Liver (tissue), 9 donors: ENCODE measurements around the gene NLRP13. TPM values are rescaled to one million over a fixed set of nuclear protein-coding genes. Genes with fewer than 3 reads are reported as not detected.

ENCODE experiments used
- DNase-seq: peaks from one replicate; pipeline ENCODE4 v3.0.0-alpha.2; 2017; ENCODE audit warnings: low spot score
- H3K27ac ChIP-seq, 2 donors: one replicate each; pipeline ENCODE4 v1.7.0; 2013; ENCODE audit warnings: inconsistent platforms in 2 of 2, low read length in 2 of 2, control low read depth in 1 of 2, low read depth in 1 of 2, mild to moderate bottlenecking in 1 of 2
- H3K27me3 ChIP-seq, 4 donors: one replicate each; pipeline versions ENCODE4 v1.6.1 to v1.7.0; 2013; ENCODE audit warnings: low read length in 3 of 4, inconsistent platforms in 1 of 4, mild to moderate bottlenecking in 1 of 4, moderate library complexity in 1 of 4; ENCODE audit not compliant: control insufficient read depth in 4 of 4, insufficient read depth in 4 of 4
- H3K36me3 ChIP-seq, 4 donors: one replicate each; pipeline versions ENCODE4 v1.6.1 to v1.7.0; 2013; ENCODE audit warnings: low read length in 3 of 4, mild to moderate bottlenecking in 3 of 4, low read depth in 1 of 4, moderate library complexity in 1 of 4; ENCODE audit not compliant: control insufficient read depth in 4 of 4, insufficient read depth in 3 of 4
- H3K4me1 ChIP-seq, 4 donors: one replicate each; pipeline versions ENCODE4 v1.6.1 to v1.7.0; 2013; ENCODE audit warnings: low read length in 3 of 4, mild to moderate bottlenecking in 3 of 4, moderate library complexity in 1 of 4; ENCODE audit not compliant: control insufficient read depth in 4 of 4, insufficient read depth in 4 of 4
- H3K4me3 ChIP-seq, 3 donors: one replicate each; pipeline versions ENCODE4 v1.6.1 to v1.7.0; 2013; ENCODE audit warnings: low read length in 3 of 3, control low read depth in 1 of 3, low read depth in 1 of 3, mild to moderate bottlenecking in 1 of 3
- H3K9ac ChIP-seq, 2 donors: one replicate each; pipeline ENCODE4 v1.7.0; 2013; ENCODE audit warnings: low read length in 2 of 2, mild to moderate bottlenecking in 2 of 2, moderate library complexity in 2 of 2, control low read depth in 1 of 2, low read depth in 1 of 2
- H3K9me3 ChIP-seq, 4 donors: one replicate each; pipeline versions ENCODE4 v1.6.1 to v1.7.0; 2013; ENCODE audit warnings: low read length in 3 of 4; ENCODE audit not compliant: control insufficient read depth in 4 of 4
- CTCF ChIP-seq: fragments of 150-350 bp; IDR thresholded peaks from 2 replicates; pipeline ENCODE4 v1.5.1; 2017; ENCODE audit warnings: improper control_type of control experiment, low read depth, low read length; ENCODE audit not compliant: missing input control
- EGR1 ChIP-seq, 2 donors: IDR thresholded peaks; 2 replicates each; pipeline ENCODE4 v1.6.1; 2016 to 2018; ENCODE audit warnings: antibody characterized with exemption in 2 of 2, low read depth in 2 of 2
- FOXA1 ChIP-seq: IDR thresholded peaks from 2 replicates; pipeline ENCODE4 v1.6.1; 2016; ENCODE audit warnings: antibody characterized with exemption
- FOXA2 ChIP-seq: IDR thresholded peaks from 2 replicates; pipeline ENCODE4 v1.6.1; 2016; ENCODE audit warnings: antibody characterized with exemption
- HNF4A ChIP-seq, 2 donors: conservative IDR thresholded peaks; 2 replicates each; pipeline ENCODE4 v1.6.1; 2016; ENCODE audit warnings: antibody characterized with exemption in 2 of 2, mild to moderate bottlenecking in 2 of 2
- HNF4G ChIP-seq: IDR thresholded peaks from 2 replicates; pipeline ENCODE4 v1.6.1; 2016; ENCODE audit warnings: antibody characterized with exemption
- JUND ChIP-seq, 2 donors: IDR thresholded peaks; 2 replicates each; pipeline ENCODE4 v1.6.1; 2016; ENCODE audit warnings: antibody characterized with exemption in 2 of 2
- NR2F2 ChIP-seq: IDR thresholded peaks from 2 replicates; pipeline ENCODE4 v1.6.1; 2016; ENCODE audit warnings: antibody characterized with exemption
- RAD21 ChIP-seq, 2 donors: IDR thresholded peaks; 2 replicates each; pipeline ENCODE4 v1.6.1; 2016; ENCODE audit warnings: antibody characterized with exemption in 2 of 2, mild to moderate bottlenecking in 2 of 2
- REST ChIP-seq: IDR thresholded peaks from 2 replicates; pipeline ENCODE4 v1.6.1; 2016; ENCODE audit warnings: antibody characterized with exemption, mild to moderate bottlenecking
- RXRA ChIP-seq, 2 donors: IDR thresholded peaks; 2 replicates each; pipeline ENCODE4 v1.6.1; 2017 to 2018; ENCODE audit warnings: antibody characterized with exemption in 2 of 2, mild to moderate bottlenecking in 1 of 2
- YY1 ChIP-seq: IDR thresholded peaks from 2 replicates; pipeline ENCODE4 v1.6.1; 2016; ENCODE audit warnings: antibody characterized with exemption, mild to moderate bottlenecking
- WGBS: extraction: QIAGEN DNeasy Blood & Tissue Kit; methylation state at CpG from one replicate; pipeline ENCODE4 v1.1.7; 2013; 5-methylcytosine and 5-hydroxymethylcytosine counted together
- polyA plus RNA-seq, 2 donors: library from polyadenylated mRNA; stranded (reverse) in 1 of 2; unstranded in 1 of 2; fragments of 200-250 nt in 1 of 2; fragments of >200 nt in 1 of 2; fragmentation: Nextera tagmentation in 1 of 2; extraction: Ambion mirVana in 1 of 2; gene quantifications; one replicate each; pipeline versions ENCODE4 v1.2.1 to v1.2.3, GENCODE V29; 2013 to 2015
- total RNA-seq, 2 donors: library from RNA; depleted of rRNA; stranded (reverse); fragments of >200 nt; gene quantifications; one replicate each; pipeline ENCODE4 v1.2.3, GENCODE V29; 2014
- TF ChIP-seq, protein P1 (sequence below): IDR thresholded peaks from 2 replicates; pipeline ENCODE4 v1.6.1; 2016; ENCODE audit warnings: antibody characterized with exemption
- donor health status: healthy.
- donor health status: healthy.
- donor health status: healthy.
- donor health status: healthy.
- donor health status: healthy.

Gene NLRP13
- total and polyA plus RNA-seq, 4 donors, result not detected

DNA sequence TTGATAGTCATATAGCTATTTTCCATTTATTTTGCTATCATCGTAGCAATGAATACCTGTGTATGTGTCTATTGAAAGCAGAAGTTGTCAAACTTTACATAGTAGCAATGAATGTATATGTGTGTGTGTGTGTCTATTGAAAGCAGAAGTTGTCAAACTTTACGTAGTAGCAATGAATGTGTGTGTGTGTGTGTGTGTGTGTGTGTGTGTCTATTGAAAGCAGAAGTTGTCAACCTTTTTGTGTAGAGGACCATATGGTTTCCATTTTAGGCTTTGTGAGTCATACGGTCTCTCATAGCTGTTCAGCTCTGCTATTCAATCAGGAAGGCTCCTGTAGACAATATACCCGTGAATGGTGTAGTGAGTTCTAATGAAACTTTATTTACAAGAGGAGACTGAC, 75.0 kb downstream of the NLRP13 start:
- H3K27me3 ChIP-seq, result peaks cover 0 to 3% (median 0%) of the 10 kb centered on the region in 4 donors
- H3K9me3 ChIP-seq, result peaks cover 0 to 5% (median 1%) of the 10 kb centered on the region in 4 donors
- DNase-seq, result no peak
- H3K27ac ChIP-seq, result no peak overlapping the region
- WGBS, result 74% methylated on average over 4 of the region's 4 CpGs
- H3K4me1 ChIP-seq, result no peaks in the 10 kb centered on the region
- no peak overlapping the region for H3K4me3 ChIP-seq
- no peaks in the 10 kb centered on the region for H3K36me3 ChIP-seq
- no peak for TF ChIP-seq HNF4A (conservative IDR thresholded peaks at IDR 0.05)
- no peak for TF ChIP-seq NR2F2
- TF ChIP-seq EGR1 (IDR thresholded peaks at IDR 0.05; ENCODE audit: low read depth in 2 of 2), result no peak
- no peak for TF ChIP-seq RAD21 (IDR thresholded peaks at IDR 0.05)
- TF ChIP-seq, protein P1, sequence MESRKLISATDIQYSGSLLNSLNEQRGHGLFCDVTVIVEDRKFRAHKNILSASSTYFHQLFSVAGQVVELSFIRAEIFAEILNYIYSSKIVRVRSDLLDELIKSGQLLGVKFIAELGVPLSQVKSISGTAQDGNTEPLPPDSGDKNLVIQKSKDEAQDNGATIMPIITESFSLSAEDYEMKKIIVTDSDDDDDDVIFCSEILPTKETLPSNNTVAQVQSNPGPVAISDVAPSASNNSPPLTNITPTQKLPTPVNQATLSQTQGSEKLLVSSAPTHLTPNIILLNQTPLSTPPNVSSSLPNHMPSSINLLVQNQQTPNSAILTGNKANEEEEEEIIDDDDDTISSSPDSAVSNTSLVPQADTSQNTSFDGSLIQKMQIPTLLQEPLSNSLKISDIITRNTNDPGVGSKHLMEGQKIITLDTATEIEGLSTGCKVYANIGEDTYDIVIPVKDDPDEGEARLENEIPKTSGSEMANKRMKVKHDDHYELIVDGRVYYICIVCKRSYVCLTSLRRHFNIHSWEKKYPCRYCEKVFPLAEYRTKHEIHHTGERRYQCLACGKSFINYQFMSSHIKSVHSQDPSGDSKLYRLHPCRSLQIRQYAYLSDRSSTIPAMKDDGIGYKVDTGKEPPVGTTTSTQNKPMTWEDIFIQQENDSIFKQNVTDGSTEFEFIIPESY, result no peak
- TF ChIP-seq HNF4G, result no peak
- no peak for TF ChIP-seq YY1
- no peak for TF ChIP-seq FOXA2
- H3K9ac ChIP-seq, result no peak overlapping the region

DNA sequence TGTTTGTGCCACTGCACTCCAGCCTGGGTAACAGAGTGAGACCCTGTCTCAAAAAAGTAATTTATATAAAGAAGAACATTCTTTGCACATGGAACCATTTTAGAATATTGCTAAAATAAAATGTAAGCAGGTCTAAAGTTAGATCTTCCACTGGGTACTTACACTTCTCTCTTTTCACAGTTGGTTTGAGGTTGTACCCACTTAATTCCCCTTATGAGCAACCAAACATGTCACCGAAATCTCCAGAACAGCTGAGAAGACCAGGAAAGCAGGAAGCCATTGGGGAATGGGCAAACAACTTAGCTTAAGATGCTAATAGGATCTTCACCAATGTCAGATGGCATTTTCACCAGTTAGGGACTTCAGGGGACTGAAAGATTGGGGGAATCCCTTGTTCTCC, 77.0 kb downstream of the NLRP13 start:
- WGBS, result 51% methylated on average over 1 of the region's 1 CpG
- H3K36me3 ChIP-seq, result no peaks in the 10 kb centered on the region
- H3K4me1 ChIP-seq, result no peaks in the 10 kb centered on the region
- no peak for DNase-seq
- peaks cover 0 to 3% (median 0%) of the 10 kb centered on the region in 4 donors for H3K27me3 ChIP-seq
- no peak overlapping the region for H3K9ac ChIP-seq
- no peak overlapping the region for H3K27ac ChIP-seq
- TF ChIP-seq CTCF (no peak), NR2F2 (no peak), HNF4G (no peak), RXRA (IDR thresholded peaks at IDR 0.05) (no peak), JUND (IDR thresholded peaks at IDR 0.05) (no peak), REST (no peak), FOXA1 (no peak)
- peaks cover 0 to 5% (median 1%) of the 10 kb centered on the region in 4 donors for H3K9me3 ChIP-seq
- no peak overlapping the region for H3K4me3 ChIP-seq

Other genes with a start within 250 kb of the NLRP13 start
- not detected for gene NLRP9, start 193.9 kb downstream of the NLRP13 start, total RNA-seq
- gene NLRP9, start 193.9 kb downstream of the NLRP13 start, polyA plus RNA-seq, result not detected
- not detected for gene RFPL4A, start 173.2 kb downstream of the NLRP13 start, total RNA-seq
- under 1 TPM; 0.12 to 0.82 TPM for gene RFPL4A, start 173.2 kb downstream of the NLRP13 start, polyA plus RNA-seq
- under 1 TPM in 1 of 2 donors, not detected in 1; 0.33 TPM for gene RFPL4AL1, start 163.2 kb downstream of the NLRP13 start, total RNA-seq
- under 1 TPM in 1 of 2 donors, not detected in 1; 0.13 TPM for gene RFPL4AL1, start 163.2 kb downstream of the NLRP13 start, polyA plus RNA-seq
- under 1 TPM in 1 of 2 donors, not detected in 1; 0.33 TPM for gene NLRP11, start 100.3 kb downstream of the NLRP13 start, total RNA-seq
- gene NLRP11, start 100.3 kb downstream of the NLRP13 start, polyA plus RNA-seq, result under 1 TPM in 1 of 2 donors, not detected in 1; 0.28 TPM
- gene NLRP4, start 95.8 kb downstream of the NLRP13 start, total RNA-seq, result not detected
- gene NLRP4, start 95.8 kb downstream of the NLRP13 start, polyA plus RNA-seq, result not detected
- gene NLRP8, start 15.5 kb upstream of the NLRP13 start, total RNA-seq, result not detected
- not detected for gene NLRP8, start 15.5 kb upstream of the NLRP13 start, polyA plus RNA-seq
- not detected for gene NLRP5, start 54.4 kb upstream of the NLRP13 start, total RNA-seq
- not detected for gene NLRP5, start 54.4 kb upstream of the NLRP13 start, polyA plus RNA-seq
- 10 to 100 TPM; 17.6 to 23.6 TPM for gene ZNF787, start 189.0 kb upstream of the NLRP13 start, total RNA-seq
- gene ZNF787, start 189.0 kb upstream of the NLRP13 start, polyA plus RNA-seq, result 10 to 100 TPM in 1 of 2 donors, 1 to 10 TPM in 1; 2.9 to 20.1 TPM
- gene ZNF444, start 209.0 kb upstream of the NLRP13 start, total RNA-seq, result 10 to 100 TPM; 16.0 to 26.1 TPM
- 10 to 100 TPM in 1 of 2 donors, 1 to 10 TPM in 1; 6.1 to 30.4 TPM for gene ZNF444, start 209.0 kb upstream of the NLRP13 start, polyA plus RNA-seq
- not detected for gene GALP, start 243.7 kb upstream of the NLRP13 start, total RNA-seq
- gene GALP, start 243.7 kb upstream of the NLRP13 start, polyA plus RNA-seq, result under 1 TPM; 0.08 to 0.63 TPM